ENCODE measurements around the gene ARHGEF17.
A peak's percentile ranks its signal among the peaks of the same experiment; 100 is the strongest.

The ARHGEF17 gene

GRCh38 chr11:73376803-73377629 lies 68.9 kb downstream of the ARHGEF17 start (continued):
- TF ChIP-seq ZNF169 (tag by site-specific recombination; IDR thresholded peaks at IDR 0.05) (peak; percentile 80; the same call in 1 of the 2 replicates), ZSCAN5A (tag by site-specific recombination; IDR thresholded peaks at IDR 0.05) (no peak), REPIN1 (tag by site-specific recombination; IDR thresholded peaks at IDR 0.05; ENCODE audit: low read depth) (no peak), EGR2 (tag by site-specific recombination; IDR thresholded peaks at IDR 0.05; ENCODE audit: low read depth) (peak; percentile 66), ZNF426 (tag by site-specific recombination; IDR thresholded peaks at IDR 0.05) (no peak), ZBTB7A (tag by site-specific recombination; IDR thresholded peaks at IDR 0.05; ENCODE audit: low read depth) (peak; percentile 94), ZNF670 (tag by site-specific recombination; IDR thresholded peaks at IDR 0.05; ENCODE audit: low read depth) (no peak), HOXA7 (CRISPR knock-in tag; IDR thresholded peaks at IDR 0.05; ENCODE audit: borderline replicate concordance) (no peak), ZNF837 (tag by site-specific recombination; IDR thresholded peaks at IDR 0.05) (0 out of 2 replicates have a peak, but pooled peaks have one; percentile 67), ZNF654 (tag by site-specific recombination; IDR thresholded peaks at IDR 0.05; ENCODE audit: low read depth) (no peak), ZNF292 (tag by site-specific recombination; IDR thresholded peaks at IDR 0.05; ENCODE audit: borderline replicate concordance, low read depth) (no peak), ZNF404 (tag by site-specific recombination; IDR thresholded peaks at IDR 0.05) (no peak), ZNF623 (tag by site-specific recombination; IDR thresholded peaks at IDR 0.05) (no peak), ZNF561 (tag by site-specific recombination; IDR thresholded peaks at IDR 0.05; ENCODE audit: borderline replicate concordance) (no peak), ZSCAN4 (tag by site-specific recombination; IDR thresholded peaks at IDR 0.05) (peak; percentile 99), ZNF704 (tag by site-specific recombination; IDR thresholded peaks at IDR 0.05) (no peak), ZIC2 (tag by site-specific recombination; IDR thresholded peaks at IDR 0.05) (peak; percentile 92), KLF16 (tag by site-specific recombination; IDR thresholded peaks at IDR 0.05) (peak; percentile 72), ZNF324 (tag by site-specific recombination; IDR thresholded peaks at IDR 0.05) (no peak; the same call in 1 of the 2 replicates), ZNF521 (tag by site-specific recombination; IDR thresholded peaks at IDR 0.05) (no peak), ZNF202 (tag by site-specific recombination; IDR thresholded peaks at IDR 0.05; ENCODE audit: borderline replicate concordance) (no peak), ZNF843 (tag by site-specific recombination; IDR thresholded peaks at IDR 0.05) (peak; percentile 77), ZNF664 (tag by site-specific recombination; IDR thresholded peaks at IDR 0.05) (no peak), PRDM10 (tag by site-specific recombination; IDR thresholded peaks at IDR 0.05) (0 out of 2 replicates have a peak, but pooled peaks have one; percentile 48), ZNF660 (tag by site-specific recombination; IDR thresholded peaks at IDR 0.05) (no peak), ZBTB8A (tag by site-specific recombination; IDR thresholded peaks at IDR 0.05) (peak; percentile 64), SALL2 (tag by site-specific recombination; IDR thresholded peaks at IDR 0.05; ENCODE audit: borderline replicate concordance) (no peak), BCL6B (tag by site-specific recombination; IDR thresholded peaks at IDR 0.05) (no peak; the same call in 1 of the 2 replicates), GLIS1 (tag by site-specific recombination; IDR thresholded peaks at IDR 0.05) (peak; percentile 90), ZNF585B (tag by site-specific recombination; IDR thresholded peaks at IDR 0.05) (no peak), ZNF701 (tag by site-specific recombination; IDR thresholded peaks at IDR 0.05) (no peak), ZNF768 (tag by site-specific recombination; IDR thresholded peaks at IDR 0.05) (no peak), HOXD13 (CRISPR knock-in tag; IDR thresholded peaks at IDR 0.05; ENCODE audit: borderline replicate concordance) (no peak)
